LHCN-M2 (cell line): ENCODE measurements around the gene KPNA3. TPM values are rescaled to one million over a fixed set of nuclear protein-coding genes. Genes with fewer than 3 reads are reported as not detected.

Source experiments
- DNase-seq: peaks from one replicate; pipeline ENCODE4 v3.0.0-alpha.2; 2012; ENCODE audit warnings: low read depth
- total RNA-seq: library from RNA; depleted of rRNA; stranded (reverse); fragments of >200 nt; gene quantifications from 2 replicates; pipeline ENCODE4 v1.2.3, GENCODE V29; 2014; rRNA removed

KPNA3 gene
- total RNA-seq, 1 experiment from 2014 or later = 38.6 TPM

- no peak for DNase-seq
Observed at GRCh38 chr13:49679246-49679645, 113.2 kb downstream of the KPNA3 start.

- DNase-seq = no peak
Observed at GRCh38 chr13:49678191-49678914, 114.1 kb downstream of the KPNA3 start.

GRCh38 chr13:49676581-49677298 is 115.7 kb downstream of the KPNA3 start:
- DNase-seq = no peak

GRCh38 chr13:49670828-49671227 is 121.7 kb downstream of the KPNA3 start:
- DNase-seq = no peak

- peak; percentile 75 for DNase-seq
Observed at GRCh38 chr13:49669735-49670309, 122.7 kb downstream of the KPNA3 start.

GRCh38 chr13:49667773-49668172 is 124.7 kb downstream of the KPNA3 start:
- DNase-seq = peak; percentile 60

GRCh38 chr13:49664606-49665005 is 127.9 kb downstream of the KPNA3 start:
- no peak for DNase-seq

GRCh38 chr13:49657241-49657641 is 135.2 kb downstream of the KPNA3 start:
- no peak for DNase-seq

GRCh38 chr13:49655906-49656305 is 136.6 kb downstream of the KPNA3 start:
- peak; percentile 24 for DNase-seq

GRCh38 chr13:49654011-49654410 is 138.5 kb downstream of the KPNA3 start:
- DNase-seq = no peak

GRCh38 chr13:49653478-49653877 is 139.0 kb downstream of the KPNA3 start:
- no peak for DNase-seq

- DNase-seq = peak; percentile 48
Observed at GRCh38 chr13:49652355-49653305, 139.9 kb downstream of the KPNA3 start.

GRCh38 chr13:49651570-49652354 is 140.7 kb downstream of the KPNA3 start:
- DNase-seq = no peak

- no peak for DNase-seq
Observed at GRCh38 chr13:49649963-49650312, 142.5 kb downstream of the KPNA3 start.

Other genes starting within 250 kb of the KPNA3 start
- gene RCBTB1, start 207.1 kb downstream of the KPNA3 start, total RNA-seq = 20.1 and 24.9 TPM in 2 replicates
- gene ARL11, start 164.2 kb downstream of the KPNA3 start, total RNA-seq = not detected in 2 replicates
- 83.0 and 105 TPM in 2 replicates for gene EBPL, start 101.2 kb downstream of the KPNA3 start, total RNA-seq
- 14.3 and 16.9 TPM in 2 replicates for gene SPRYD7, start 143.7 kb upstream of the KPNA3 start, total RNA-seq
- 16.9 and 18.2 TPM in 2 replicates for gene TRIM13, start 204.4 kb upstream of the KPNA3 start, total RNA-seq
- gene KCNRG, start 222.8 kb upstream of the KPNA3 start, total RNA-seq = 1.2 and 2.6 TPM in 2 replicates